ENCODE results near the gene POLR2H. TPM values are rescaled to one million over a fixed set of nuclear protein-coding genes. Genes with fewer than 3 reads are reported as not detected.
"Not testable (repeated sequence)": the region's sequence is repeated elsewhere in the genome, so short reads cannot be mapped to it uniquely, and the experiment has no call there.

Gene POLR2H
- total and polyA plus RNA-seq, 8 donors: 14.0 to 273 (median 110) TPM

GRCh38 chr3:184338511-184338945 is 23.0 kb upstream of the POLR2H start:
- DNase-seq: peak; percentile 57 to 96
- TF ChIP-seq POLR2AphosphoS5 (IDR thresholded peaks at IDR 0.05) (peak in 2 of 3 donors; percentile 23 to 54), EP300 (IDR thresholded peaks at IDR 0.05) (no peak)

GRCh38 chr3:184339001-184339400 is 22.5 kb upstream of the POLR2H start:
- H3K9me3 ChIP-seq: no peaks in the 10 kb centered on the region
- H3K27ac ChIP-seq: peak overlapping the region; percentile 6 to 99 (median 98)
- peaks cover 34 to 76% (median 53%) of the 10 kb centered on the region in 4 donors for H3K4me1 ChIP-seq
- 49 to 65% (median 56%) methylated on average over 8 of the region's 8 CpGs for WGBS, 5 donors
- no peak for TF ChIP-seq POLR2A (IDR thresholded peaks at IDR 0.05)
- no peak for TF ChIP-seq CTCF (IDR thresholded peaks at IDR 0.05)
- TF ChIP-seq EP300 (IDR thresholded peaks at IDR 0.05): no peak
- TF ChIP-seq POLR2AphosphoS5 (IDR thresholded peaks at IDR 0.05): no peak
- intact Hi-C loops (cut with DNase I; ENCODE audit: low total_unique reads): no loop called here
- peaks cover 37 to 44% (median 40%) of the 10 kb centered on the region in 4 donors for H3K36me3 ChIP-seq
- peak overlapping the region; percentile 27 to 69 (median 30) for H3K4me3 ChIP-seq
- H3K27me3 ChIP-seq: no peaks in the 10 kb centered on the region
- DNase-seq: no peak

More at GRCh38 chr3:184338511-184338945, 23.0 kb upstream of the POLR2H start:
- Histone ChIP-seq H3K4me1 (peaks cover 34 to 81% (median 53%) of the 10 kb centered on the region in 4 donors), H3K4me3 (peak overlapping the region; percentile 27 to 69 (median 30)), H3K27ac (peak overlapping the region; percentile 6 to 99 (median 98)), H3K36me3 (peaks cover 38 to 44% (median 40%) of the 10 kb centered on the region in 4 donors), H3K9me3 (no peaks in the 10 kb centered on the region), H3K27me3 (no peaks in the 10 kb centered on the region)
- intact Hi-C loops (cut with DNase I; ENCODE audit: low total_unique reads): no loop called here
- 10 to 31% (median 27%) methylated on average over 8 to 37 of the region's 37 CpGs for WGBS, 5 donors

- DNase-seq; intact Hi-C loops (cut with DNase I; ENCODE audit: low total_unique reads); H3K4me3 ChIP-seq; H3K9me3 ChIP-seq; H3K27me3 ChIP-seq: not testable (repeated sequence)
- peaks cover 34 to 44% (median 40%) of the 10 kb centered on the region in 4 donors for H3K36me3 ChIP-seq
- 84 to 89% (median 85%) methylated on average over 19 of the region's 19 CpGs for WGBS, 5 donors
- H3K27ac ChIP-seq: peak overlapping the region in 3 of 5 donors; percentile 96 to 99 (median 99)
- H3K4me1 ChIP-seq: peaks cover 34 to 70% (median 53%) of the 10 kb centered on the region in 4 donors
Measured at GRCh38 chr3:184339451-184340135, 21.9 kb upstream of the POLR2H start.

GRCh38 chr3:184341925-184342324 is 19.6 kb upstream of the POLR2H start:
- peak overlapping the region in 4 of 5 donors; percentile 13 to 48 (median 24) for H3K27ac ChIP-seq

GRCh38 chr3:184343200-184343876 is 18.2 kb upstream of the POLR2H start:
- H3K36me3 ChIP-seq: peaks cover 31 to 51% (median 43%) of the 10 kb centered on the region in 4 donors
- TF ChIP-seq CTCF (IDR thresholded peaks at IDR 0.05) (no peak), POLR2AphosphoS5 (IDR thresholded peaks at IDR 0.05) (no peak), EP300 (IDR thresholded peaks at IDR 0.05) (no peak), POLR2A (IDR thresholded peaks at IDR 0.05) (no peak)

More at GRCh38 chr3:184341925-184342324, 19.6 kb upstream of the POLR2H start:
- peaks cover 31 to 51% (median 43%) of the 10 kb centered on the region in 4 donors for H3K36me3 ChIP-seq
- DNase-seq: peak in 1 of 2 donors; percentile 91
- no peak overlapping the region for H3K4me3 ChIP-seq
- H3K4me1 ChIP-seq: peaks cover 25 to 64% (median 40%) of the 10 kb centered on the region in 4 donors
- no peaks in the 10 kb centered on the region for H3K27me3 ChIP-seq
- intact Hi-C loops (cut with DNase I; ENCODE audit: low total_unique reads): no loop called here
- no peaks in the 10 kb centered on the region for H3K9me3 ChIP-seq
- peak in 1 of 3 donors; percentile 83 for TF ChIP-seq POLR2AphosphoS5 (IDR thresholded peaks at IDR 0.05)
- TF ChIP-seq POLR2A (IDR thresholded peaks at IDR 0.05): no peak
- 52 to 83% (median 60%) methylated on average over 7 of the region's 7 CpGs for WGBS, 5 donors

More at GRCh38 chr3:184343200-184343876, 18.2 kb upstream of the POLR2H start:
- DNase-seq: no peak
- H3K4me1 ChIP-seq: peaks cover 11 to 53% (median 31%) of the 10 kb centered on the region in 4 donors
- H3K9me3 ChIP-seq: no peaks in the 10 kb centered on the region
- no peaks in the 10 kb centered on the region for H3K27me3 ChIP-seq
- intact Hi-C loops (cut with DNase I; ENCODE audit: low total_unique reads): no loop called here
- no peak overlapping the region for H3K27ac ChIP-seq
- WGBS, 5 donors: 79 to 86% (median 85%) methylated on average over 4 to 5 of the region's 5 CpGs
- H3K4me3 ChIP-seq: no peak overlapping the region
